ENCODE data around the gene TEAD2.
A peak's percentile ranks its signal among the peaks of the same experiment; 100 is the strongest.

Gene TEAD2

GRCh38 chr19:49340069-49340864 is 21.9 kb downstream of the TEAD2 start:
- TF ChIP-seq CTCF (conservative IDR thresholded peaks at IDR 0.05; ENCODE audit: low read length) (no peak), EZH2phosphoT487 (IDR thresholded peaks at IDR 0.05; ENCODE audit: borderline replicate concordance) (no peak)
- H2AFZ ChIP-seq (ENCODE audit: low read length), result no peak overlapping the region
- H3K9me3 ChIP-seq (ENCODE audit: insufficient read depth, low read depth, low read length), result no peaks in the 10 kb centered on the region
- no peaks in the 10 kb centered on the region for H4K20me1 ChIP-seq (ENCODE audit: insufficient read depth, low read length, poor library complexity, severe bottlenecking)
- peaks cover 13% of the 10 kb centered on the region; the same call in 1 of the 2 replicates for H3K79me2 ChIP-seq (ENCODE audit: insufficient read depth, low read length)
- H3K36me3 ChIP-seq (ENCODE audit: insufficient read depth, low read length), result no peaks in the 10 kb centered on the region
- peak overlapping the region; percentile 35 for H3K4me3 ChIP-seq (ENCODE audit: low read length, poor library complexity, severe bottlenecking)
- no peaks in the 10 kb centered on the region for H3K27me3 ChIP-seq (ENCODE audit: insufficient read depth, low read length, poor library complexity, severe bottlenecking)
- peak overlapping the region; percentile 61 for H3K4me2 ChIP-seq (ENCODE audit: low read depth, low read length, poor library complexity, severe bottlenecking)
- peaks cover 20% of the 10 kb centered on the region for H3K4me1 ChIP-seq (ENCODE audit: insufficient read depth, low read length, poor library complexity, severe bottlenecking)
- no peaks in the 10 kb centered on the region for H3K9me2 ChIP-seq (replicated peaks; ENCODE audit: low read depth, low read length)
- 0 out of 2 replicates have a peak, but pooled peaks cover 5% of the 10 kb centered on the region for H3F3A ChIP-seq (ENCODE audit: low read depth)
- H3K9ac ChIP-seq (ENCODE audit: low read depth, low read length, poor library complexity, severe bottlenecking), result no peak overlapping the region

GRCh38 chr19:49339301-49340068 is 22.7 kb downstream of the TEAD2 start:
- no peaks in the 10 kb centered on the region for H3K36me3 ChIP-seq (ENCODE audit: insufficient read depth, low read length)
- no peak for TF ChIP-seq EZH2phosphoT487 (IDR thresholded peaks at IDR 0.05; ENCODE audit: borderline replicate concordance)
- TF ChIP-seq CTCF (conservative IDR thresholded peaks at IDR 0.05; ENCODE audit: low read length), result no peak
- no peaks in the 10 kb centered on the region for H4K20me1 ChIP-seq (ENCODE audit: insufficient read depth, low read length, poor library complexity, severe bottlenecking)
- 0 out of 2 replicates have a peak, but pooled peaks cover 5% of the 10 kb centered on the region for H3F3A ChIP-seq (ENCODE audit: low read depth)
- no peaks in the 10 kb centered on the region for H3K27me3 ChIP-seq (ENCODE audit: insufficient read depth, low read length, poor library complexity, severe bottlenecking)
- H3K4me3 ChIP-seq (ENCODE audit: low read length, poor library complexity, severe bottlenecking), result peak overlapping the region; percentile 35
- no peak overlapping the region for H2AFZ ChIP-seq (ENCODE audit: low read length)
- no peaks in the 10 kb centered on the region for H3K9me2 ChIP-seq (replicated peaks; ENCODE audit: low read depth, low read length)
- no peaks in the 10 kb centered on the region for H3K9me3 ChIP-seq (ENCODE audit: insufficient read depth, low read depth, low read length)
- peaks cover 26% of the 10 kb centered on the region for H3K4me1 ChIP-seq (ENCODE audit: insufficient read depth, low read length, poor library complexity, severe bottlenecking)
- H3K4me2 ChIP-seq (ENCODE audit: low read depth, low read length, poor library complexity, severe bottlenecking), result peak overlapping the region; percentile 61
- no peak overlapping the region for H3K9ac ChIP-seq (ENCODE audit: low read depth, low read length, poor library complexity, severe bottlenecking)
- peaks cover 16% of the 10 kb centered on the region; the same call in 1 of the 2 replicates for H3K79me2 ChIP-seq (ENCODE audit: insufficient read depth, low read length)

- H3K4me3 ChIP-seq (ENCODE audit: low read length, poor library complexity, severe bottlenecking), result no peak overlapping the region
- H3K36me3 ChIP-seq (ENCODE audit: insufficient read depth, low read length), result no peaks in the 10 kb centered on the region
- H4K20me1 ChIP-seq (ENCODE audit: insufficient read depth, low read length, poor library complexity, severe bottlenecking), result no peaks in the 10 kb centered on the region
- no peak overlapping the region for H3K4me2 ChIP-seq (ENCODE audit: low read depth, low read length, poor library complexity, severe bottlenecking)
- H3K9ac ChIP-seq (ENCODE audit: low read depth, low read length, poor library complexity, severe bottlenecking), result no peak overlapping the region
- H3K79me2 ChIP-seq (ENCODE audit: insufficient read depth, low read length), result peaks cover 16% of the 10 kb centered on the region; the same call in 1 of the 2 replicates
- TF ChIP-seq CTCF (conservative IDR thresholded peaks at IDR 0.05; ENCODE audit: low read length) (no peak), EZH2phosphoT487 (IDR thresholded peaks at IDR 0.05; ENCODE audit: borderline replicate concordance) (no peak)
- no peaks in the 10 kb centered on the region for H3K9me2 ChIP-seq (replicated peaks; ENCODE audit: low read depth, low read length)
- H3K4me1 ChIP-seq (ENCODE audit: insufficient read depth, low read length, poor library complexity, severe bottlenecking), result peaks cover 32% of the 10 kb centered on the region
- H2AFZ ChIP-seq (ENCODE audit: low read length), result no peak overlapping the region
- H3K27me3 ChIP-seq (ENCODE audit: insufficient read depth, low read length, poor library complexity, severe bottlenecking), result no peaks in the 10 kb centered on the region
- H3K9me3 ChIP-seq (ENCODE audit: insufficient read depth, low read depth, low read length), result no peaks in the 10 kb centered on the region
- H3F3A ChIP-seq (ENCODE audit: low read depth), result 0 out of 2 replicates have a peak, but pooled peaks cover 5% of the 10 kb centered on the region
Measured at GRCh38 chr19:49338691-49339300, 23.4 kb downstream of the TEAD2 start.
